Choroid plexus epithelial cell (primary cell): ENCODE data around the gene LSM12.

Experiments used
- DNase-seq: peaks from one replicate; pipeline ENCODE4 v3.0.0-alpha.2; 2010; ENCODE audit warnings: low read depth
- H3K4me3 ChIP-seq: 2 replicates; pipeline ENCODE4 v1.5.1; 2011; ENCODE audit warnings: low read depth, mild to moderate bottlenecking, control low read depth, low read length, moderate library complexity
- TF ChIP-seq, protein P1 (sequence below): conservative IDR thresholded peaks from 2 replicates; pipeline ENCODE4 v1.5.1; 2011; ENCODE audit warnings: low read depth, mild to moderate bottlenecking, control low read depth, inconsistent platforms, low read length, moderate library complexity

The LSM12 gene

DNA sequence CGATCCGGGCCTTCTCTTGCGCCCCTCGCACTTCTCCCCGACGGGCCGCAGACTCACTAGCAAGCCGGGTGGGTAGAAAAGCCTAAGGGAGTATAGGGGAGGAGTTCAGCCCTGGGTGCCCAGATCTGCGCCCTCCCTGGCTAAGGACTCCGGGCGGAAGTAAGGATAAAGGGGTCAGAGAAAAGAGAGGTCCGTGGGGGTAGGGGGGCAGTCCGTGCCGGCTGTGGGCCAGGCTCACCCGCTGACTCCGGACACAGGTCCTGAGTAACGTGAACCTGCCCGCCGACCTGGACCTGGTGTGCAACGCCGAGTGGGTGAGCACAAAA is 60.2 kb downstream of the LSM12 start:
- no peak for DNase-seq
- TF ChIP-seq, protein P1, sequence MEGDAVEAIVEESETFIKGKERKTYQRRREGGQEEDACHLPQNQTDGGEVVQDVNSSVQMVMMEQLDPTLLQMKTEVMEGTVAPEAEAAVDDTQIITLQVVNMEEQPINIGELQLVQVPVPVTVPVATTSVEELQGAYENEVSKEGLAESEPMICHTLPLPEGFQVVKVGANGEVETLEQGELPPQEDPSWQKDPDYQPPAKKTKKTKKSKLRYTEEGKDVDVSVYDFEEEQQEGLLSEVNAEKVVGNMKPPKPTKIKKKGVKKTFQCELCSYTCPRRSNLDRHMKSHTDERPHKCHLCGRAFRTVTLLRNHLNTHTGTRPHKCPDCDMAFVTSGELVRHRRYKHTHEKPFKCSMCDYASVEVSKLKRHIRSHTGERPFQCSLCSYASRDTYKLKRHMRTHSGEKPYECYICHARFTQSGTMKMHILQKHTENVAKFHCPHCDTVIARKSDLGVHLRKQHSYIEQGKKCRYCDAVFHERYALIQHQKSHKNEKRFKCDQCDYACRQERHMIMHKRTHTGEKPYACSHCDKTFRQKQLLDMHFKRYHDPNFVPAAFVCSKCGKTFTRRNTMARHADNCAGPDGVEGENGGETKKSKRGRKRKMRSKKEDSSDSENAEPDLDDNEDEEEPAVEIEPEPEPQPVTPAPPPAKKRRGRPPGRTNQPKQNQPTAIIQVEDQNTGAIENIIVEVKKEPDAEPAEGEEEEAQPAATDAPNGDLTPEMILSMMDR, result no peak
- peak overlapping the region; percentile 67 for H3K4me3 ChIP-seq

DNA sequence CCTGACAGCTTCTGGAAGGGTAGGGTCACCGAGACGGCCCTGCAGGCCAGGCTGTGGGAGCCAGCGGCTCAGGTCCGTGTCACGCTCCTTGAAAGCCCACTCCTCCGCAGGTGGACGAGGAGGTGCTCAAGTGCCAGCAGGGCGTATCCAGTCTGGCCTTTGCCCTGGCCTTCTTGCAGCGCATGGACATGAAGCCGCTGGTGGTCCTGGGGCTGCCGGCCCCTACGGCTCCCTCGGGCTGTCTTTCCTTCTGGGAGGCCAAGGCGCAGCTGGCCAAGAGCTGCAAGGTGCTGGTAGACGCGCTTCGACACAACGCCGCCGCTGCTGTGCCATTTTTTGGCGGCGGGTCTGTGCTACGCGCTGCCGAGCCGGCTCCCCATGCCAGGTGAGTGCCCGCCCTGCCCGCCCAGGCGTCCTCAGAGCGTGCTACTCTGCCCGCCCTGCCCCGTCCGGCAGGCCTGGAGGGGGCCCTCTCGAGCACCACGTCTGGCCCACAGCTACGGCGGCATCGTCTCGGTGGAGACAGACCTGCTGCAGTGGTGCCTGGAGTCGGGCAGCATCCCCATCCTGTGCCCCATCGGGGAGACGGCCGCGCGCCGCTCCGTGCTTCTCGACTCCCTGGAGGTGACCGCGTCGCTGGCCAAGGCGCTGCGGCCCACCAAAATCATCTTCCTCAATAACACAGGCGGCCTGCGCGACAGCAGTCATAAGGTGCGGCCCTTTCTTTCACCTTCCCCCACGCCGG is 60.8 kb downstream of the LSM12 start:
- TF ChIP-seq, protein P1, result peak; percentile 35
- DNase-seq, result peak; percentile 38
- peak overlapping the region; percentile 67 for H3K4me3 ChIP-seq

DNA sequence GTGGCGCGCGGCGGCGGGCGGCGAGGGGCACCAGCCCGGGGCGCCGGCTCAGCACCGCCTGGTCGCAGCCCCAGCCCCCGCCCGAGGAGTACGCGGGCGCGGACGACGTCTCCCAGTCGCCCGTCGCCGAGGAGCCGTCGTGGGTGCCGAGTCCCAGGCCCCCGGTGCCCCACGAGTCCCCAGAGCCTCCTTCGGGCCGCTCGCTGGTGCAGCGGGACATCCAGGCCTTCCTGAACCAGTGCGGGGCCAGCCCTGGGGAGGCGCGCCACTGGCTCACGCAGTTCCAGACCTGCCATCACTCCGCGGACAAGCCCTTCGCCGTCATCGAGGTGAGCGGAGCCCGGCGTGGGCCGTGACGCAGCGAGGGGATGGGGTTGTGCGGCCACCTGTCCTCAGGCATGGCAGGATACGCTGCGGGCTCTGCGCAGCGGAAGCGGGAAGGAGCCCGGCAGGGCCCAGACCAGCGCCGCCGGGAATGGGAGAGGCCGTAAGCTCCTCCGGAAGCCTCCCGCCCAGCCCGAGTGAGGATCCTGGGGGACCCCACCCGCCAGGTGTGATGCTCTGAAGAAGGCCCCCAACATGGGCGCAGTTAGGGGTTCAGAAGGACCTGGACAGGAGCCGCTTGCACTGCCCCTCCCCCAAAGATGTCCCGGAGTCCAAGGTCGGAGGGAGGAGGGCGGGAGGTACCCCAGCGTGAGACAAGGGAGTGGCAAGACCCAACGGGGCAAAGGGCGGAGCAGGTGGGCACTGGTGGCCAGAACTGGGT is 61.5 kb downstream of the LSM12 start:
- TF ChIP-seq, protein P1, result no peak
- no peak for DNase-seq
- H3K4me3 ChIP-seq, result peak overlapping the region; percentile 67

DNA sequence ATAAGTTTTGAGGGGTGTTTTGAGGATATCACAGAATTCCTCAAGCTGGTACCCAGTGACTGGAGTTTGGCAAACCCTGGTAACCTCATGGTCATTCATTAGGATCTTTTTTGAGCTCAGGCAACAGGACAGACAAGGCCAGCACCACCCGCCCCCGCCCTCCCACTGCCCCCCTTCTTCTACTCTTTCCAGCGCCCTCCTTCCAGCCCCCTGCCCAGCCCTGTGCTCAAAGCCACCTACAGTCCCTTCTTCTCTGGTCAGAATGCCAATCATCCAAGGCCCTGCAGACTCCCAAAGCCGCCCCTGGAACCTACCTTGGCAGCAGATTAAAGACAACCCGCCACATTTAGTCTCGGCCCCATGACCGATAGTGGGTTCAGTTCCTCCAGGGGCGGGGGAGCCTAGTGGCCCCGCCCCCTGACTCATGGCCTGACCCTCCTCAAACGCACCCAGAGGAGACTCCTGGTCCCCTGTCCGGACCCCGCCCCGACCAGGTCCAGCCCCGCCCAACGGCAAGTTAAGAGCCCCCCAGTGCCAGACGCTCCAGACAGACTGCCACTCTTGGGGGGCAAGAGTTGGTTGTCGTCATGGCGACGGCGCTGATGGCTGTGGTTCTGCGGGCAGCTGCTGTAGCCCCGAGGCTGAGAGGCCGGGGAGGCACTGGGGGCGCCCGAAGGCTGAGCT is 62.3 kb downstream of the LSM12 start, which contains the start of gene NAGS:
NAGS (plus strand) TSS at position 546 of the 684 bp plus-strand sequence; CDS start at position 588, 42 bp downstream.
- no peak for DNase-seq
- peak within 1 kb of the TSS; percentile 67 for H3K4me3 ChIP-seq
- TF ChIP-seq, protein P1, result no peak

DNA sequence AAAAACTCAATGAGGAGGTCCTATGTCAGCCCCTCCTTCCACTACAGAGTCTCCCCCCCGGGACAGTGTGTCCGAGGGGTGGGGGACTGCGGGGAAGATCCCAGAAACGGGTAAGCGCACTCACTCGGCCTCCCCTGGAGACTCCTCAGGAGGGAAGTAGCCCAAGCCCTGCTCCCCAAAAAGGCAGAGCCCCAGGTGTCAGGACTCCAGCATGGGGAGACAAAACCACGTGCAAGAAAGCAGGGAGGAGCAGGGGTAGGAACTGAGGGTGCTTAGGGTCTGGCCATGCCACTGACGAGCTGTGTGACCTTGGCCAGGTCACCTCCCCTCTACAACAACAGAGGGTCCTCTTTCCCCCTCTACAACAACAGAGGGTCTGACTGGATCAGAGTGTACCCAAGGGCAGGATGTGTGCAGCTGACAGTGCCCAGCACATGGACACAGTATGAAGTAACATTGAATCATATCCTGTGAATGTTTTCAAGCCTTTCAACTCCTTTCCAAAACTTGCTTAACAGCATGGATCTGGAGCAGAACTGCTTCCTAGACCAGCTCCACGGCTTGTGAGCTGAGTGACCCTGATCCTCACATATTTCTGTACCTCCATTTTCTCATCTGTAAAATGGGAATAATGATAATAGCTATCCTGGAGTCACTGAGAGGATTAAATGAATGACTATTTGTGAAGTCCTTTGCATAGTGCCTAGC is 64.2 kb downstream of the LSM12 start:
- no peak overlapping the region for H3K4me3 ChIP-seq
- DNase-seq, result peak; percentile 89
- TF ChIP-seq, protein P1, result no peak

DNA sequence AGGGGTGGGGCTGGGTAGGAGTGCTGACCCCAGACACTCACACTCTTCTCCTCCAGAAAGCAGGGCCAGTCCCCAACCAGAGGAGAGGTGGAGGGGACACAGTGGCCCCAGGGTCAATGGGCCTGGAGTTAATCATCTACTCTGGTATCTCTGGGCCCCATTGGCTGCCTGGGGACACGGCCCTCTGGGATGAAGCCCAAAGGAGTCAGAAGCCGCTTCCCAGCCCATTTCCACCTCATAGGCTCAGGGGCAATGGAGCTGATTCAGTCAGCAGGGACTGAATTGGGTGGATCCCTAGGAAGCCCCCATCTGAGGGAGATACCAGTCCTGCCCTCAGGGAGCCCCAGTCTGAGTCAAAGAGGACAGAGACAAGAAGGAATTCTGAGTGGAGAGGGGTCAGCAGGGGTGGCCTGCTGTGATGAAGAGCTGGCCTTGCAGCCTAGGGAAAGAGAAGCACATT is 65.0 kb downstream of the LSM12 start:
- no peak overlapping the region for H3K4me3 ChIP-seq
- no peak for DNase-seq
- TF ChIP-seq, protein P1, result no peak
